Brain microvascular endothelial cell (primary cell): ENCODE results near the gene GNG11.
"Not testable (repeated sequence)": the region's sequence is repeated elsewhere in the genome, so short reads cannot be mapped to it uniquely, and the experiment has no call there.

Experiments used
- DNase-seq: peaks from one replicate; pipeline ENCODE4 v3.0.0-alpha.2; 2020
- H3K27ac ChIP-seq: fragments of 250-450 bp; sonication (Bioruptor Pico); 2 replicates; pipeline ENCODE4 v1.5.1; 2020; ENCODE audit warnings: mild to moderate bottlenecking, moderate library complexity
- H3K27me3 ChIP-seq: fragments of 250-450 bp; sonication (Bioruptor Pico); replicated peaks from 2 replicates; pipeline ENCODE4 v1.5.1; 2020; ENCODE audit warnings: mild to moderate bottlenecking
- H3K36me3 ChIP-seq: fragments of 250-450 bp; sonication (Bioruptor Pico); replicated peaks from 2 replicates; pipeline ENCODE4 v1.5.1; 2020; ENCODE audit warnings: mild to moderate bottlenecking
- H3K4me3 ChIP-seq: 2 replicates; pipeline ENCODE4 v1.5.1; 2011; ENCODE audit warnings: low read depth, mild to moderate bottlenecking, control low read depth, low read length, moderate library complexity
- in situ Hi-C: cut with HindIII; loops from 2 replicates; pipeline ENCODE4 v1.10.0; 2017; ENCODE audit warnings: low sequenced_read_pairs, low pct_ligation_motif_present
- TF ChIP-seq, protein P1 (sequence below): IDR thresholded peaks from 2 replicates; pipeline ENCODE4 v1.5.1; 2011; ENCODE audit warnings: low read depth, mild to moderate bottlenecking, moderate library complexity, low read length, control low read depth, inconsistent platforms; ENCODE audit errors: missing control alignments

The GNG11 gene

GRCh38 chr7:93914581-93915066 lies 6.9 kb upstream of the GNG11 start:
- no peak for DNase-seq
- TF ChIP-seq, protein P1, sequence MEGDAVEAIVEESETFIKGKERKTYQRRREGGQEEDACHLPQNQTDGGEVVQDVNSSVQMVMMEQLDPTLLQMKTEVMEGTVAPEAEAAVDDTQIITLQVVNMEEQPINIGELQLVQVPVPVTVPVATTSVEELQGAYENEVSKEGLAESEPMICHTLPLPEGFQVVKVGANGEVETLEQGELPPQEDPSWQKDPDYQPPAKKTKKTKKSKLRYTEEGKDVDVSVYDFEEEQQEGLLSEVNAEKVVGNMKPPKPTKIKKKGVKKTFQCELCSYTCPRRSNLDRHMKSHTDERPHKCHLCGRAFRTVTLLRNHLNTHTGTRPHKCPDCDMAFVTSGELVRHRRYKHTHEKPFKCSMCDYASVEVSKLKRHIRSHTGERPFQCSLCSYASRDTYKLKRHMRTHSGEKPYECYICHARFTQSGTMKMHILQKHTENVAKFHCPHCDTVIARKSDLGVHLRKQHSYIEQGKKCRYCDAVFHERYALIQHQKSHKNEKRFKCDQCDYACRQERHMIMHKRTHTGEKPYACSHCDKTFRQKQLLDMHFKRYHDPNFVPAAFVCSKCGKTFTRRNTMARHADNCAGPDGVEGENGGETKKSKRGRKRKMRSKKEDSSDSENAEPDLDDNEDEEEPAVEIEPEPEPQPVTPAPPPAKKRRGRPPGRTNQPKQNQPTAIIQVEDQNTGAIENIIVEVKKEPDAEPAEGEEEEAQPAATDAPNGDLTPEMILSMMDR: no peak
- no peak overlapping the region for H3K4me3 ChIP-seq
- H3K27me3 ChIP-seq: no peaks in the 10 kb centered on the region
- no peaks in the 10 kb centered on the region for H3K36me3 ChIP-seq
- in situ Hi-C loops: no loop called here
- no peak overlapping the region for H3K27ac ChIP-seq

- DNase-seq, H3K36me3 ChIP-seq, in situ Hi-C loops, H3K27me3 ChIP-seq, H3K4me3 ChIP-seq, H3K27ac ChIP-seq: not testable (repeated sequence)
Observed at GRCh38 chr7:93915206-93915842, 6.2 kb upstream of the GNG11 start.

DNA sequence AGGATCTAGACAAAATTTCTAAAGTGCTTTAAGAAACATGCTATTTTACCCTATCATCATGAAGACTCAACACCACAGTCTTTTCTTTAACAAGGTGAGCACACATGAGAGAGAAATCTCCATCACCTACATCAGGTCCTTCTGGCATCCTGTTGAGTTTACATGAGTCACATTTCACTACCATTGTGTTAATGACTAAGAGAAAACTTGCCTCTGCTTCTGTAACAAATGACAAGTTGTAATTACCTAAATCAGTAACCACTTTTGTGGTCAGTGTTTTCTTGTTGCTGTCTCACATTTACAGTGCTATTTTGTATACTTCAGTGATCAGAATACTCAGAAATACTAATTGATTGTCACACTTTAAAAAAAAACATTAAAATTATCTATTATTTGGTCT lies 5.6 kb upstream of the GNG11 start:
- H3K4me3 ChIP-seq, H3K36me3 ChIP-seq, H3K27me3 ChIP-seq, H3K27ac ChIP-seq, DNase-seq, in situ Hi-C loops: not testable (repeated sequence)

- in situ Hi-C loops, H3K4me3 ChIP-seq, H3K27me3 ChIP-seq, H3K27ac ChIP-seq, DNase-seq, H3K36me3 ChIP-seq: not testable (repeated sequence)
Observed at GRCh38 chr7:93916315-93916714, 5.2 kb upstream of the GNG11 start.

GRCh38 chr7:93920496-93921182 lies 896 bp upstream of the GNG11 start:
- TF ChIP-seq, protein P1: no peak
- DNase-seq: no peak
- in situ Hi-C loops: no loop called here
- Histone ChIP-seq H3K27ac (peak overlapping the region; percentile 73), H3K27me3 (no peaks in the 10 kb centered on the region), H3K36me3 (peaks cover 3% of the 10 kb centered on the region), H3K4me3 (no peak overlapping the region)

- peaks cover 4% of the 10 kb centered on the region for H3K36me3 ChIP-seq
- DNase-seq: no peak
- TF ChIP-seq, protein P1: no peak
- in situ Hi-C loops: no loop called here
- no peaks in the 10 kb centered on the region for H3K27me3 ChIP-seq
- H3K27ac ChIP-seq: peak overlapping the region; percentile 73
- H3K4me3 ChIP-seq: peak overlapping the region; percentile 82
Observed at GRCh38 chr7:93921186-93921585, 349 bp upstream of the GNG11 start.

DNA sequence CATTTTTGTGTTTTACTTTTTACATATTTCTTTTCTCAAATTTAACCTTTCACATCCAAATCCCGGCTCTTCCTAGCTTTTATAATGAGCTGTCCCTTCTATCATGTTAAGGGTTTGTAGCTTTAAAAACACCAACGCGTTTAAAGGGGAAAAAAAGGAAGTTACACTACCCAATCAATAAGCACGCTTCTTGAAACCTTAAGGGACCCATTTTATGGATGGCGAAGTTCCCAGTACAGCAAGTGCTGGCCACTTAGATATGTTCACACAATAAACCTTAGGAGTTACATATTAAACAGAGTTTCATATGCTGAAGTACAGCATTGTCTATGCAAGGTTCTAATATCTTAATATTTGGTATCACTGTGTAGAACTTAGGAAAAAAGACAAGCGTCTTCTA lies 1.8 kb downstream of the GNG11 start:
- Histone ChIP-seq H3K27ac (peak overlapping the region; percentile 73), H3K4me3 (peak overlapping the region; percentile 82), H3K27me3 (no peaks in the 10 kb centered on the region), H3K36me3 (peaks cover 19% of the 10 kb centered on the region)
- no peak for DNase-seq
- TF ChIP-seq, protein P1: no peak
- in situ Hi-C loops: no loop called here
